Natural killer cell treated with Interleukin-12 subunit alpha and Interleukin-12 subunit beta and Interleukin-15 and Interleukin-18, amount 100 ng/mL, for 72 hours (primary cell): Measurements from ENCODE around the gene TBC1D21. TPM values are rescaled to one million over a fixed set of nuclear protein-coding genes. Genes with fewer than 3 reads are reported as not detected.

Experiments
- ATAC-seq, 2 donors: fragments of 150-1000 bp; cut with Tn5 transposase in 1 of 2; sonication (Bioruptor Pico), chemical (Tn5 transposase) in 1 of 2; 2 replicates each; pipeline ENCODE4 v1.10.0; 2021
- DNase-seq: peaks from one replicate; pipeline ENCODE4 v3.0.0; 2022; ENCODE audit warnings: low spot score
- H3K27ac Mint-ChIP-seq, 2 donors: 1 replicate in 1 of 2; 2 replicates in 1 of 2; pipeline ENCODE4 v1.8.0; 2022; ENCODE audit warnings: mixed read lengths in 2 of 2, mild to moderate bottlenecking in 1 of 2, moderate library complexity in 1 of 2
- H3K27me3 Mint-ChIP-seq, 2 donors: 1 replicate in 1 of 2; 2 replicates in 1 of 2; pipeline ENCODE4 v1.8.0; 2022; ENCODE audit warnings: mixed read lengths in 2 of 2
- H3K36me3 Mint-ChIP-seq: one replicate; pipeline ENCODE4 v1.8.0; 2022; ENCODE audit warnings: mixed read lengths
- H3K4me1 Mint-ChIP-seq, 2 donors: 1 replicate in 1 of 2; 2 replicates in 1 of 2; pipeline ENCODE4 v1.8.0; 2022; ENCODE audit warnings: low read depth in 2 of 2, mixed read lengths in 2 of 2, mild to moderate bottlenecking in 1 of 2
- H3K4me3 Mint-ChIP-seq: one replicate; pipeline ENCODE4 v1.8.0; 2022; ENCODE audit warnings: mixed read lengths
- H3K9me3 Mint-ChIP-seq: 2 replicates; pipeline ENCODE4 v1.8.0; 2022; ENCODE audit warnings: mixed read lengths
- total RNA-seq, 2 donors: library from RNA; stranded (reverse); gene quantifications; one replicate each; pipeline ENCODE4 v1.2.3, GENCODE V29; 2022

The TBC1D21 gene, protein sequence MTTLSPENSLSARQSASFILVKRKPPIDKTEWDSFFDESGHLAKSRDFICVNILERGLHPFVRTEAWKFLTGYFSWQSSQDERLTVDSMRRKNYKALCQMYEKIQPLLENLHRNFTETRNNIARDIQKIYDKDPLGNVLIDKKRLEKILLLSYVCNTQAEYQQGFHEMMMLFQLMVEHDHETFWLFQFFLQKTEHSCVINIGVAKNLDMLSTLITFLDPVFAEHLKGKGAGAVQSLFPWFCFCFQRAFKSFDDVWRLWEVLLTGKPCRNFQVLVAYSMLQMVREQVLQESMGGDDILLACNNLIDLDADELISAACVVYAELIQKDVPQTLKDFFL
- total RNA-seq: not detected

DNA sequence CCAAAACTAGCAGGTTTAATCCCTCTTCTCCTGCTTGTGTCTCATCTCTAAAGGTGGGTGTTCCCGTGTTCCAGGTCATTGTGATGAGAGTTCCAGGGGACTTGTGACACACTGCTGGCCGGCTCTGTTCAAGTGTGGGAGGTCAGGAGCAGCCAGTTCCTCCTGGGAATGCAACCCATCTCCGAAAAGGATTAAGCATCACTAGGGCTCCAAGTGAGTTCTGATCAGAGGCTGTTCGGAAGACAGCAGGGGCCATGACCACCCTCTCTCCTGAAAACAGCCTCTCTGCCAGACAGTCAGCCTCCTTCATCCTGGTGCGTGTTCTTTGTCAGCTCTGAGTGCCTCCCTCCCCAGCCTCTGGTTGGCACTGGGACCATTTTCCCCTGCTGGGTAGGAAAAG lies at the start of gene TBC1D21:
TSS of gene TBC1D21 (plus strand) at position 109 of the 400 bp plus-strand sequence. CDS start at position 255, 146 bp downstream.
- H3K4me1 Mint-ChIP-seq: no peaks in the 10 kb centered on the region
- no peaks in the 10 kb centered on the region for H3K36me3 Mint-ChIP-seq
- ATAC-seq (no peak), DNase-seq (no peak)
- no peak within 1 kb of the TSS for H3K4me3 Mint-ChIP-seq
- peaks cover 28 to 36% of the 10 kb centered on the region in 2 donors for H3K27me3 Mint-ChIP-seq
- H3K27ac Mint-ChIP-seq: no peak within 1 kb of the TSS
- H3K9me3 Mint-ChIP-seq: no peaks in the 10 kb centered on the region

DNA sequence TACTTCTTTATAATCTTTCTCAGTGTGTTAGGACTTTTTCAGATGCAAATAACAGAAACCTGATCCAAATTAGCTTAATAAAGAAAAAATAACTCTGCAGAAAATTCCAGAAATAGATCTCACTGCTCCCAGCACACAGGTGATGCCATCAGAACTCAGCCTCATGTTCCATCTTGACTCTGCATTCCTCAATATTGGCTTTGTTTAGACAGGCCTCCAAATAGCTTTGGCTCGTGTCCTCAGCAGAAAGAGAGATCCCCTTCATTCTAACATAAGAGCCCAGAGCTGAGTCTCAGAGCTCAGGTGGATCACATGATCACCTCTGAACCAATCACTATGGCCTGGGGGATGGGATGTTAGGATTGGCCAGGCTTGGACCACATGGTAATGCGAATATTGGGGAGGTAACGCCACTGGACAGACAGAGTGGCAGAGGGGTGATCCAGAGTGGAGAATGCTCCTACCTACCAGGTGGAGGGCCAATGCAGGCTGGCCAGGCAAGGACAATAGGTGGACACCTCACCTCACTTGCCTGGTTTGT lies 46.6 kb upstream of the TBC1D21 start:
- no peak overlapping the region for H3K4me3 Mint-ChIP-seq
- H3K27ac Mint-ChIP-seq: no peak overlapping the region
- no peak for DNase-seq
- H3K36me3 Mint-ChIP-seq: no peaks in the 10 kb centered on the region
- H3K4me1 Mint-ChIP-seq: no peaks in the 10 kb centered on the region
- ATAC-seq: peak in 1 of 2 donors; percentile 27
- no peaks in the 10 kb centered on the region for H3K9me3 Mint-ChIP-seq
- H3K27me3 Mint-ChIP-seq: peaks cover 16 to 18% of the 10 kb centered on the region in 2 donors

GRCh38 chr15:73829523-73829922 lies 43.8 kb upstream of the TBC1D21 start:
- DNase-seq: no peak
- Mint-ChIP-seq H3K4me3 (no peak overlapping the region), H3K4me1 (no peaks in the 10 kb centered on the region), H3K9me3 (no peaks in the 10 kb centered on the region), H3K36me3 (no peaks in the 10 kb centered on the region), H3K27me3 (peaks cover 16 to 36% of the 10 kb centered on the region in 2 donors), H3K27ac (no peak overlapping the region)
- no peak for ATAC-seq

- no peaks in the 10 kb centered on the region for H3K4me1 Mint-ChIP-seq
- ATAC-seq (peak in 1 of 2 donors; percentile 36), DNase-seq (no peak)
- no peaks in the 10 kb centered on the region for H3K36me3 Mint-ChIP-seq
- H3K9me3 Mint-ChIP-seq: no peaks in the 10 kb centered on the region
- no peak overlapping the region for H3K27ac Mint-ChIP-seq
- peaks cover 28 to 55% of the 10 kb centered on the region in 2 donors for H3K27me3 Mint-ChIP-seq
- H3K4me3 Mint-ChIP-seq: no peak overlapping the region
These were observed 40.7 kb upstream of the TBC1D21 start for GRCh38 chr15:73832657-73833056.

DNA sequence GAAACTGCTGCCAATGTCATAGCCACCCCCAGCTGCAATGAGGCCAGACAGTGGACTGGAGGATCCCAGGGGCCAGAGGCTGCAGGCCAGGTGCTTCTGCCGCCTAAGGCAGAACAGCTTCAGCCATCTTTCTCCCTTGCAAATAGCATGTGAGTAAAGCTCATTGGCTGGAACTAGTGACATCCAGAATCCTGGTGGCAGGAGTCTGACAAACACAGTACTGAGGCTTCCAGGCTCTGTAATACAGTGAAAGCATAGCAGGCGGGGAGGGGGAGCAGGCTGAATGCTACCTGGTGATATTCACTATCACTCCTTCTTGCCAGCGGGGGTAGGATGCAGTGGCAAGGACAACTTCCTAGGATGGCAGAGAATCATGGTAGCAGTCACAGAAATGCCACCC lies 36.5 kb upstream of the TBC1D21 start:
- H3K36me3 Mint-ChIP-seq: no peaks in the 10 kb centered on the region
- no peaks in the 10 kb centered on the region for H3K4me1 Mint-ChIP-seq
- no peak overlapping the region for H3K27ac Mint-ChIP-seq
- ATAC-seq: no peak
- H3K9me3 Mint-ChIP-seq: no peaks in the 10 kb centered on the region
- no peak overlapping the region for H3K4me3 Mint-ChIP-seq
- H3K27me3 Mint-ChIP-seq: peaks cover 32 to 65% of the 10 kb centered on the region in 2 donors
- no peak for DNase-seq

DNA sequence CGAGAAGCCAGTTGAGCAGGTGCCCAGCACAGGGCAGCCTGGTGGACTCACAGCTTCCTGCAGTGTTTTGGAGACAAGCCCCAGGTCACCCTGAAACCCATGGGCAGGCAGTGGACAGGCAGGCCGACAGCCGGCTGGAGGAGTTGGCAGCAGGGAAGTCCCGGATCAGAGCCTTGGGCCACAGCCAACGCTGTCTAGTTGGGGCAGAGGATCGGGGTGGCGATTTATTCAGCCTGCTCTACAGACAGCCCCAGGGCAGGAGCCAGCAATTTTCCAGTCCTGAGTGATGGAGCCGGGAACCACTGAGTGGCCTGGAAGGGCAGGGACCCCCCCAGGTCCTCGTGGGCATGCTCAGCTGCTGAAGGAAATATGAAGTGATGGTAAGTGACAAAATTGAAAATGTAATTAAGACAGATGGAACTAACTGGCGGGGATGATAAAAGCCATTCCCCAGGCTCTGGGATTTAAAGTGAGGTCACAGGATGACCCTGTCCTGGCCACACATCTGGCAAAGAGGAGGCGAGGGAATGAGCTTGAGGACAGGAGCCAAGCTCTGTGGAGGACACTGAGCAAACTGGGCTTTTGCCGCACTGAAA lies 34.4 kb upstream of the TBC1D21 start:
- no peak for DNase-seq
- no peaks in the 10 kb centered on the region for H3K4me1 Mint-ChIP-seq
- no peak overlapping the region for H3K4me3 Mint-ChIP-seq
- ATAC-seq: no peak
- no peaks in the 10 kb centered on the region for H3K36me3 Mint-ChIP-seq
- H3K9me3 Mint-ChIP-seq: no peaks in the 10 kb centered on the region
- no peak overlapping the region for H3K27ac Mint-ChIP-seq
- peaks cover 35 to 53% of the 10 kb centered on the region in 2 donors for H3K27me3 Mint-ChIP-seq

GRCh38 chr15:73839699-73840377 lies 33.5 kb upstream of the TBC1D21 start:
- Mint-ChIP-seq H3K36me3 (no peaks in the 10 kb centered on the region), H3K27me3 (peaks cover 35 to 51% of the 10 kb centered on the region in 2 donors), H3K4me1 (no peaks in the 10 kb centered on the region), H3K9me3 (no peaks in the 10 kb centered on the region), H3K4me3 (no peak overlapping the region), H3K27ac (no peak overlapping the region)
- no peak for ATAC-seq
- DNase-seq: no peak

DNA sequence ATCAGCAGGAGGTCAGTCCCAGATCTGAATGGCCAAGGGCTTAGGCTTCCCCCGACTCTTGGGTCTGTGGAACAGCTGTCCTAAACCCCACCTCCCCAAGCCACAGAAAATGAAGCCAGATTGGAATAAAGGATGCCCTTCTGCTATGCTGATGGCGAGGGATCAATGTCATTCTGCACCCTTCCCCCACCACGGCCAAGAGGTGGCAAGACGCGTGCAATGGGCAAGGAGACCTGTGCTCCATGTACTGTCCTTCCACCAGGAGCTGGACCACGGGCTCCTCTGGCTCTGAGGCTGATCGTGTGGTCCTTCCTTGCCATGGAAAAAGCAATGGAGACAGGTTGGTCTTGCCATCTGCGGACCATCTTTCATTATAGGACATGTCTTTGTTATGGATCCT lies 32.6 kb upstream of the TBC1D21 start:
- Mint-ChIP-seq H3K4me1 (no peaks in the 10 kb centered on the region), H3K9me3 (no peaks in the 10 kb centered on the region), H3K27ac (no peak overlapping the region), H3K36me3 (no peaks in the 10 kb centered on the region), H3K27me3 (peaks cover 28 to 43% of the 10 kb centered on the region in 2 donors), H3K4me3 (no peak overlapping the region)
- DNase-seq (no peak), ATAC-seq (no peak)

GRCh38 chr15:73841756-73842725 lies 31.3 kb upstream of the TBC1D21 start:
- Mint-ChIP-seq H3K27me3 (peaks cover 23 to 30% of the 10 kb centered on the region in 2 donors), H3K36me3 (no peaks in the 10 kb centered on the region), H3K4me3 (no peak overlapping the region), H3K27ac (no peak overlapping the region), H3K9me3 (no peaks in the 10 kb centered on the region), H3K4me1 (no peaks in the 10 kb centered on the region)
- ATAC-seq: no peak
- no peak for DNase-seq

DNA sequence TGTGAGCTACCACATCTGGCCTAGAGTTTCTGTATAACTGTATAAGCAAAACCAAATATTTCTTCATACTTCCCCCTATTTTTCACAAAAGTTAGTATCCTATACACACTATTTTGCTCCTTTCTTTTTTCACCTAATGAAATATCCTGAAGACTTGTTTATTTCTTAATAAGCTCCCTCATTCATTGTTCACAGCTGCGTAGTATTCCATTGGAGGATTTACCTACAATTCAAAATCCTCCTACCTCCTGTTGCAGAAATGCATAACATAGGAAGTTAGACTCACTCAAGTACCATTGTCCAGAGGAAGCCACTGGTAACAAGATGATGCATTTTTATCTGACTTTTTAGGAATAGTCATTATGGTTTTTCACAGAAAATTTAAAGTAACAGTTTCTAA lies 29.6 kb upstream of the TBC1D21 start:
- DNase-seq (no peak), ATAC-seq (no peak)
- Mint-ChIP-seq H3K4me1 (no peaks in the 10 kb centered on the region), H3K9me3 (no peaks in the 10 kb centered on the region), H3K36me3 (no peaks in the 10 kb centered on the region), H3K4me3 (no peak overlapping the region), H3K27me3 (peaks cover 23 to 28% of the 10 kb centered on the region in 2 donors), H3K27ac (no peak overlapping the region)

DNA sequence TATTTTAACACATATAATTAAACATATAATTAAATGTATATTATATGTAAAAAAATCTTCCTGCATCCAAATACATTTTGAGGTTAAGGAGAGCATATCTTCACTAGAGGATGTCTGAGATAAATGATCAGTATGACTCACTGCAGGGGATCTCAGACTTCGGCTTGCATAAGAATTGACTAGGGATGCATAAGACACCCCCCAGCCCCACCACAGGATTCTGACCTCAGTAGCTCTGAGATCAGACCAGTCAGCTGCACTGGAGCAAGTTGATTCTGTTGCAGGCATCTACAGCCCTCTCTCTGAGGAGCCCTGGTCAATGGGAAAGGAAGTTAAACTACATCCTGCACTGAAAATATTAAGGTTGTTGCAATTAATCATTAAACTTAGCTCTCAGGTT lies 29.0 kb upstream of the TBC1D21 start:
- H3K27ac Mint-ChIP-seq: no peak overlapping the region
- H3K4me3 Mint-ChIP-seq: no peak overlapping the region
- H3K9me3 Mint-ChIP-seq: no peaks in the 10 kb centered on the region
- no peak for ATAC-seq
- H3K36me3 Mint-ChIP-seq: no peaks in the 10 kb centered on the region
- DNase-seq: no peak
- no peaks in the 10 kb centered on the region for H3K4me1 Mint-ChIP-seq
- H3K27me3 Mint-ChIP-seq: peaks cover 17 to 23% of the 10 kb centered on the region in 2 donors

GRCh38 chr15:73845507-73845906 lies 27.9 kb upstream of the TBC1D21 start:
- DNase-seq: no peak
- no peak for ATAC-seq

DNA sequence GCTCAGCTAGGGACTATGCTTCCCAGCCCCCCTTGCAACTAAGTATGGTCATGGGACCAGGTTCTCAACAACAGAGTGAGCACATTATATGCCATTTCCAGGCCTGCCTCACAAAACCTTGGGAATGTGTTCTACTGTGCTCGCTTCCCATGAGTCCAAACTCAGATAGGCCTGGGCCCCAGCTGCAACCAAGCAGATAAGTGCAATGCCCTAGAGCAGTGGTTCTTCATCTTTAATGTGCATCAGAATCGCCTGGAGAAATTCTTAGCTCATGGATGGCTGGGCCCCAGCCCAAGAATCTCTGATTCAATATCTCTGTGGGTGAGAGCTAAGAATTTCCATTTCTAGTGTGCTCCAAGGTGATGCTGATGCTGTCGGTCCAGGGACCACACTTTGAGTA lies 27.5 kb upstream of the TBC1D21 start:
- Mint-ChIP-seq H3K27me3 (peaks cover 8 to 17% of the 10 kb centered on the region in 2 donors), H3K4me1 (no peaks in the 10 kb centered on the region), H3K27ac (no peak overlapping the region), H3K9me3 (no peaks in the 10 kb centered on the region), H3K36me3 (no peaks in the 10 kb centered on the region), H3K4me3 (no peak overlapping the region)
- no peak for ATAC-seq
- no peak for DNase-seq

More at GRCh38 chr15:73845507-73845906, 27.9 kb upstream of the TBC1D21 start:
- Mint-ChIP-seq H3K4me3 (no peak overlapping the region), H3K27ac (no peak overlapping the region), H3K9me3 (no peaks in the 10 kb centered on the region), H3K4me1 (no peaks in the 10 kb centered on the region), H3K27me3 (peaks cover 10 to 17% of the 10 kb centered on the region in 2 donors), H3K36me3 (no peaks in the 10 kb centered on the region)
